Measurements from ENCODE around the gene CHEK2.
"Not testable (repeated sequence)": the region's sequence is repeated elsewhere in the genome, so short reads cannot be mapped to it uniquely, and the experiment has no call there.

The CHEK2 gene

DNA sequence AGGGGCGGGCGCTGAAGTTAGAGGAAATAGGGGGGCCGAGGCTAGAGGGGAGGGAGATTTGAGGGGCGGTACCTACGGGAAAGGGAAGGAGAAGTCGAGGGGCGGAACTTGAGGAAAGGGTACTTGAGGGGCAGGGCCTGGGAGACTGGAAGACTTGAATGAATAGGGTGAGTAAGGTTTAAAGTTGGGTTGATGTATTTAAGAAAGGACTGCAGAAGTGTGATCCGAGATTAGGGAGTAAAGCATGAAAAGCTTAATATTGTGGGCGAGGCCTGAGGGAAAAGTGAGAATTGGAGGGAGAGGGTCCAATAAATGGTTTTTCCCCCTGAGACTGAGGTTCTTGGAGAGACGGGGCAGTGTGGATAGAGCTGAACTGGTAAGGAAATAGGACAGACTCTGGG is 942 bp upstream of the CHEK2 start:
- H3K27me3 ChIP-seq (ENCODE audit: insufficient read depth, poor library complexity, severe bottlenecking), result no peaks in the 10 kb centered on the region
- H3K4me3 ChIP-seq (replicated peaks; ENCODE audit: insufficient read depth, low read length), result peak overlapping the region; percentile 90
- DNase-seq (ENCODE audit: low read depth in 1 of 2, low spot score in 1 of 2), result peak in 1 of 2 experiments; percentile 61
- TF ChIP-seq SPI1 (IDR thresholded peaks at IDR 0.05; ENCODE audit: borderline replicate concordance, low read depth), result no peak
- no peak for TF ChIP-seq CTCF (IDR thresholded peaks at IDR 0.05; ENCODE audit: insufficient read depth, low read length)
- no peak for TF ChIP-seq REST (IDR thresholded peaks at IDR 0.05; ENCODE audit: insufficient replicate concordance, low read depth)
- no peak for TF ChIP-seq POLR2AphosphoS5 (IDR thresholded peaks at IDR 0.05; ENCODE audit: low read depth)
- TF ChIP-seq GABPA (IDR thresholded peaks at IDR 0.05; ENCODE audit: low read depth), result no peak
- peak overlapping the region; percentile 66 for H3K27ac ChIP-seq (replicated peaks)

DNA sequence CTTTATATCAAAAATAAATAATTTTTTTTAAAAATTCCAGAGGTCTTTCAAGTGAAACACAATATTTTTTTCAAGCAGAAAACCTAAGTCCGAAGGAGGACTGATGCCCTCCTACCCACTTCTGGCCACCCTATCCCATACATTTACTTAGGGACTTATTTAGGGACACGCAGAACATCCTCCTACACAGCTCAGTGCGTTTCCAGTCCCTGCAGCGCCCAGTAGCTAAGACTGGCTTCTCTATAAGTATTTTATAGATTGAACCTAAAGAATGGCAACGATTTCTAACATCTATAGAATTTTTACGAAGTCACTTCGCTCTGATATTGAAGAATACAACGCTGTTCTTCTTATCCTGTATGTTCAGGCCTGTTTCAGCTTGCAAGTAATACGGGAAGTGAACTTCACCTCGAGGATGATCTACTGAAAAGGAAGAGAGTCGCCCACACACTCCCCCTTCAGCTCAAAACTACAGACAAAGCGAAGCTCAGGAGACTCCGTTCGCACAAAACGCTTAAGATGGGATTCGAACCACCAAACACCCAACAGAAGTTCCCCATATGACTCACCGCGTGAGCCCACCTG is 328 bp downstream of the CHEK2 start:
- peak overlapping the region; percentile 90 for H3K4me3 ChIP-seq (replicated peaks; ENCODE audit: insufficient read depth, low read length)
- no peaks in the 10 kb centered on the region for H3K27me3 ChIP-seq (ENCODE audit: insufficient read depth, poor library complexity, severe bottlenecking)
- no peak for TF ChIP-seq GABPA (IDR thresholded peaks at IDR 0.05; ENCODE audit: low read depth)
- no peak for TF ChIP-seq CTCF (IDR thresholded peaks at IDR 0.05; ENCODE audit: insufficient read depth, low read length)
- TF ChIP-seq POLR2AphosphoS5 (IDR thresholded peaks at IDR 0.05; ENCODE audit: low read depth), result peak; percentile 78; the same call in 1 of the 2 replicates
- peak; percentile 70; the same call in 1 of the 2 replicates for TF ChIP-seq SPI1 (IDR thresholded peaks at IDR 0.05; ENCODE audit: borderline replicate concordance, low read depth)
- peak; percentile 16 for TF ChIP-seq REST (IDR thresholded peaks at IDR 0.05; ENCODE audit: insufficient replicate concordance, low read depth)
- H3K27ac ChIP-seq (replicated peaks), result peak overlapping the region; percentile 66
- DNase-seq (ENCODE audit: low read depth in 1 of 2, low spot score in 1 of 2), result no peak

DNA sequence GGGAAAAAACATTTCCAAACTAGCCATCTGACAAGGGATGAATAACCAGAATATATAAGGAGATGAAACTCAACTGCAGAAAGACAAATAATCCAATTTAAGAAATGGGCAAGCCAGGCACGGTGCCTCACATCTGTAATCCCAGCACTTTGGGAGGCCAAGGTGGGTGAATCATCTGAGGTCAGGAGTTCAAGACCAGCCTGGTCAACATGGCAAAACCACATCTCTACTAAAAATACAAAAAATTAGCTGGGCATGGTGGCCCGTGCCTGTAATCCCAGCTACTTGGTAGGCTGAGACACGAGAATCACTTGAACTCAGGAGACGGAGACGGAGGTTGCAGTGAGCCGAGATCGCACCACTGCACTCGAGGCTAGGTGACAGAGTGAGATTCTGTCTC is 2.7 kb downstream of the CHEK2 start:
- not testable (repeated sequence) for H3K4me3 ChIP-seq (replicated peaks; ENCODE audit: insufficient read depth, low read length); DNase-seq (ENCODE audit: low read depth in 1 of 2, low spot score in 1 of 2); H3K27ac ChIP-seq (replicated peaks)

GRCh38 chr22:28737701-28738100 is 3.9 kb downstream of the CHEK2 start:
- H3K4me3 ChIP-seq (replicated peaks; ENCODE audit: insufficient read depth, low read length), result no peak overlapping the region
- H3K27me3 ChIP-seq (ENCODE audit: insufficient read depth, poor library complexity, severe bottlenecking), result no peaks in the 10 kb centered on the region
- no peak overlapping the region for H3K27ac ChIP-seq (replicated peaks)
- no peak for TF ChIP-seq SPI1 (IDR thresholded peaks at IDR 0.05; ENCODE audit: borderline replicate concordance, low read depth)
- TF ChIP-seq CTCF (IDR thresholded peaks at IDR 0.05; ENCODE audit: insufficient read depth, low read length), result no peak
- no peak for TF ChIP-seq POLR2AphosphoS5 (IDR thresholded peaks at IDR 0.05; ENCODE audit: low read depth)
- no peak for TF ChIP-seq GABPA (IDR thresholded peaks at IDR 0.05; ENCODE audit: low read depth)
- TF ChIP-seq REST (IDR thresholded peaks at IDR 0.05; ENCODE audit: insufficient replicate concordance, low read depth), result no peak
- DNase-seq (ENCODE audit: low read depth in 1 of 2, low spot score in 1 of 2), result no peak

More for the DNA sequence above, 2.7 kb downstream of the CHEK2 start:
- H3K27me3 ChIP-seq (ENCODE audit: insufficient read depth, poor library complexity, severe bottlenecking), result not testable (repeated sequence)
